HL-60 (cell line): ENCODE measurements around the gene RSRC1.

Source experiments
- GABPA ChIP-seq: IDR thresholded peaks from 2 replicates; pipeline ENCODE4 v1.6.1; 2012; ENCODE audit warnings: low read depth
- POLR2AphosphoS5 ChIP-seq: IDR thresholded peaks from 2 replicates; pipeline ENCODE4 v1.6.1; 2012; ENCODE audit warnings: low read depth
- SPI1 ChIP-seq: IDR thresholded peaks from 2 replicates; pipeline ENCODE4 v1.6.1; 2012; ENCODE audit warnings: low read depth, mild to moderate bottlenecking, borderline replicate concordance
- TF ChIP-seq, protein P1 (sequence below): IDR thresholded peaks from one replicate; pipeline ENCODE4 v1.5.1; 2011; ENCODE audit warnings: low read length, control low read depth, inconsistent platforms; ENCODE audit not compliant: insufficient read depth
- TF ChIP-seq, protein P2 (sequence below): IDR thresholded peaks from 2 replicates; pipeline ENCODE4 v1.6.1; 2012; ENCODE audit warnings: low read depth; ENCODE audit not compliant: insufficient replicate concordance

DNA sequence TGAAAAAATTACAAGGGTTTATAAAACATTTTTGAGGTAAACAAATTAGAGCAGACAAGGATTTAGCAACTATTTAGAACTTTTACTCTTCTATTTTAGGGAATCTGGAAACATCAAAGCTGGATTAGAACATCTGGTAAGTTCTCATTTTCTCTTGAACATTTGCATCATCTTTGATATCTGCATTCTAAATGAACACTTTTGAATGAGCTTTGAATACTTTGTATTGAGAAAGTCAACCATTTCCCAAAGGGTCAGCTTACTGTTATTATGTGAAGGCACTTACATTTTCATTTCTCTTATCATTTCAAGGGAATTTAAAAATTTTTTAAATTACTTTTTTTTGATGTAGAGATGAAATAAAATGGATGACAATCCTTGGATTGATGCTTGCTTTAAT lies 188.1 kb downstream of the RSRC1 start:
- no peak for TF ChIP-seq POLR2AphosphoS5
- TF ChIP-seq, protein P1, sequence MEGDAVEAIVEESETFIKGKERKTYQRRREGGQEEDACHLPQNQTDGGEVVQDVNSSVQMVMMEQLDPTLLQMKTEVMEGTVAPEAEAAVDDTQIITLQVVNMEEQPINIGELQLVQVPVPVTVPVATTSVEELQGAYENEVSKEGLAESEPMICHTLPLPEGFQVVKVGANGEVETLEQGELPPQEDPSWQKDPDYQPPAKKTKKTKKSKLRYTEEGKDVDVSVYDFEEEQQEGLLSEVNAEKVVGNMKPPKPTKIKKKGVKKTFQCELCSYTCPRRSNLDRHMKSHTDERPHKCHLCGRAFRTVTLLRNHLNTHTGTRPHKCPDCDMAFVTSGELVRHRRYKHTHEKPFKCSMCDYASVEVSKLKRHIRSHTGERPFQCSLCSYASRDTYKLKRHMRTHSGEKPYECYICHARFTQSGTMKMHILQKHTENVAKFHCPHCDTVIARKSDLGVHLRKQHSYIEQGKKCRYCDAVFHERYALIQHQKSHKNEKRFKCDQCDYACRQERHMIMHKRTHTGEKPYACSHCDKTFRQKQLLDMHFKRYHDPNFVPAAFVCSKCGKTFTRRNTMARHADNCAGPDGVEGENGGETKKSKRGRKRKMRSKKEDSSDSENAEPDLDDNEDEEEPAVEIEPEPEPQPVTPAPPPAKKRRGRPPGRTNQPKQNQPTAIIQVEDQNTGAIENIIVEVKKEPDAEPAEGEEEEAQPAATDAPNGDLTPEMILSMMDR: no peak
- TF ChIP-seq, protein P2, sequence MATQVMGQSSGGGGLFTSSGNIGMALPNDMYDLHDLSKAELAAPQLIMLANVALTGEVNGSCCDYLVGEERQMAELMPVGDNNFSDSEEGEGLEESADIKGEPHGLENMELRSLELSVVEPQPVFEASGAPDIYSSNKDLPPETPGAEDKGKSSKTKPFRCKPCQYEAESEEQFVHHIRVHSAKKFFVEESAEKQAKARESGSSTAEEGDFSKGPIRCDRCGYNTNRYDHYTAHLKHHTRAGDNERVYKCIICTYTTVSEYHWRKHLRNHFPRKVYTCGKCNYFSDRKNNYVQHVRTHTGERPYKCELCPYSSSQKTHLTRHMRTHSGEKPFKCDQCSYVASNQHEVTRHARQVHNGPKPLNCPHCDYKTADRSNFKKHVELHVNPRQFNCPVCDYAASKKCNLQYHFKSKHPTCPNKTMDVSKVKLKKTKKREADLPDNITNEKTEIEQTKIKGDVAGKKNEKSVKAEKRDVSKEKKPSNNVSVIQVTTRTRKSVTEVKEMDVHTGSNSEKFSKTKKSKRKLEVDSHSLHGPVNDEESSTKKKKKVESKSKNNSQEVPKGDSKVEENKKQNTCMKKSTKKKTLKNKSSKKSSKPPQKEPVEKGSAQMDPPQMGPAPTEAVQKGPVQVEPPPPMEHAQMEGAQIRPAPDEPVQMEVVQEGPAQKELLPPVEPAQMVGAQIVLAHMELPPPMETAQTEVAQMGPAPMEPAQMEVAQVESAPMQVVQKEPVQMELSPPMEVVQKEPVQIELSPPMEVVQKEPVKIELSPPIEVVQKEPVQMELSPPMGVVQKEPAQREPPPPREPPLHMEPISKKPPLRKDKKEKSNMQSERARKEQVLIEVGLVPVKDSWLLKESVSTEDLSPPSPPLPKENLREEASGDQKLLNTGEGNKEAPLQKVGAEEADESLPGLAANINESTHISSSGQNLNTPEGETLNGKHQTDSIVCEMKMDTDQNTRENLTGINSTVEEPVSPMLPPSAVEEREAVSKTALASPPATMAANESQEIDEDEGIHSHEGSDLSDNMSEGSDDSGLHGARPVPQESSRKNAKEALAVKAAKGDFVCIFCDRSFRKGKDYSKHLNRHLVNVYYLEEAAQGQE: no peak
- TF ChIP-seq GABPA: no peak
- no peak for TF ChIP-seq SPI1
